Central memory CD4-positive, alpha-beta T cell (primary cell): ENCODE results near the gene SYCP2L.
"Not testable (repeated sequence)": the region's sequence is repeated elsewhere in the genome, so short reads cannot be mapped to it uniquely, and the experiment has no call there.

Experiments used
- DNase-seq: peaks from one replicate; pipeline ENCODE4 v3.0.0; 2022

The SYCP2L gene

GRCh38 chr6:10961837-10962236 is 75.0 kb downstream of the SYCP2L start:
- DNase-seq, result no peak

- DNase-seq, result no peak
Observed at GRCh38 chr6:10962673-10963072, 75.8 kb downstream of the SYCP2L start.

DNA sequence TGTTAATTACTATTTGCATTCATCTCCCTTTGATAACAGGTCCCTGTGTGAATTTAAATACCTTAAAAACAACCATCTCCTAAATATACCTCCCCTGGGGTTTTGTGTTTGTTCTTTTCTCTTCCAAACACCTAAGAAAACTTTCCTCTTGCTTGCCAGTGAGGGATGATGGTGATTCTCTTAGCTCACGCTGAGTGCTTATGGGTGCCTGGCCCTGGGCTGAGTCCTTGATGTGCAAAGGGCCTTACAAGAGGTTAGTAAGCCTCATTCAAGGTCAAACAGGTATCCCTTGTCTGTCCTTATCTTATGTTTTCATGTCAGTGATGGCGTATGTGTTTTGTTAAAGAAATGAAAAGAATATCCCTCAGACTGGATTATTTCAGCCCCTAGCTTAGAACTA is 76.3 kb downstream of the SYCP2L start:
- DNase-seq, result no peak

GRCh38 chr6:10964684-10965083 is 77.8 kb downstream of the SYCP2L start:
- no peak for DNase-seq

DNA sequence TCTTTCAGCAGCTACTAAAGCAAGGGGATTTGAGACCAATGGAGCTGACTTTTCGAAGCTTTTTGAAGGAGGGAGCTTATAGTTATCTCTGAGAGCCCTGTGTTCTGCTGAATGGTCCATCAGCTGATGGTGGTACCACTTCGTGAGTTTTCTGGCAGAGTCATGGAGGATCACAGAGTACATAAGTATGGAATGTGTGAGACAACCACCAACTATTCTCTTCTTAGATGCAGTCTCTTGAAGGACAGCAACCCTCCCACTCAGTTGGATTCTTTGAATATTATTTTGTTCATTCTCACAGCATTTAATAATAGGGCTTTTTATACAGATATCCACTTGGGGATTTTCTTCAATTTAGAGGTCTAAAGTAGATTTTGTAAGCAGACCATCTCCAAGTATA is 81.9 kb downstream of the SYCP2L start:
- no peak for DNase-seq

GRCh38 chr6:10970731-10971130 is 83.9 kb downstream of the SYCP2L start:
- no peak for DNase-seq

GRCh38 chr6:10972196-10972595 is 85.3 kb downstream of the SYCP2L start:
- no peak for DNase-seq

GRCh38 chr6:10976571-10976970 is 89.7 kb downstream of the SYCP2L start:
- no peak for DNase-seq

- no peak for DNase-seq
Observed at GRCh38 chr6:10977231-10977968, 90.5 kb downstream of the SYCP2L start.

DNA sequence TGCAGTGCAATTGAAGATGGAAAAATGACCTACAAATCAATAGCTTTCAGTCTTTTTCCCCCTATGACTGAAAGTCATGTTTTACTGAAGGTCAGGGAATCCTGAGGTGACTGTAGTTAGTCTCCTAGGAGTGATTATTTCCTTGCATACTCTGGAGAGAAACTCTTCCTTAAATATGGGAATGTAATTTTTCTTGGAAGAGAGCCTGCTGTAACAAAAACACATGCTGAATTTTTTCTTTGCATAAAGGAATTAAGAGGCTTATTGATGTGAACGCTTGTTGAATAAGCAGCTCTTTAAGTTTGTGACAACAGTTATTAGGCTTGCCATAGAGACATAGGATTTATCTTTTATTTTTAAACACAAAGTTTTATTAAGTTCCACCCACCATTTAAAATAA is 92.8 kb downstream of the SYCP2L start:
- DNase-seq, result no peak

GRCh38 chr6:10981409-10981808 is 94.6 kb downstream of the SYCP2L start:
- DNase-seq, result no peak

DNA sequence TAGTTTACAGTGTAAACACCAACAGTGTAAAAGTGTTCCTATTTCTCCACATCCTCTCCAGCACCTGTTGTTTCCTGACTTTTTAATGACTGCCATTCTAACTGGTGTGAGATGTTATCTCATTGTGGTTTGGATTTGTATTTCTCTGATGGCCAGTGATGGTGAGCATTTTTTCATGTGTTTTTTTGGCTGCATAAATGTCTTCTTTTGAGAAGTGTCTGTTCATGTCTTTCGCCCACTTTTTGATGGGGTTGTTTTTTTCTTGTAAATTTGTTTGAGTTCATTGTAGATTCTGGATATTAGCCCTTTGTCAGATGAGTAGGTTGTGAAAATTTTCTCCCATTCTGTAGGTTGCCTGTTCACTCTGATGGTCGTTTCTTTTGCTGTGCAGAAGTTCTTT is 98.1 kb downstream of the SYCP2L start:
- DNase-seq, result not testable (repeated sequence)

DNA sequence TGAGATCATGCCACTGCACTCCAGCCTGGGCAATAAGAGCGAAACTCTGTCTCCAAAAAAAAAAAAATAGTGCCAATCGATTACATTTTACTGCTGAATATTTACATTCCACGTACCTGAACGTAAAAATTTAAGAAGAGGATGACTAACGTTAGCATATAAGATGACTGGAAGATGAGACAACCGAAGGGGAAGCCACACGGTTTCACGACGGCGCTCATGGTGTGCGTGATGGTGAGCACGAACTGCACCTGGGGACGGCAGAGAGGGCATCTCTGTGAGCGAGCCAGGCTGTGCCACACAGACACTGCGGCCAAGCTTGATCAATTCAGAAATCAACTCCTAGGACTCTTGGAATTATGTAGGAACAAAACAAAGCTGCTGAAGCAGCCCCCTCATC is 102.7 kb downstream of the SYCP2L start:
- DNase-seq, result no peak

- DNase-seq, result no peak
Observed at GRCh38 chr6:10991115-10991514, 104.3 kb downstream of the SYCP2L start.

DNA sequence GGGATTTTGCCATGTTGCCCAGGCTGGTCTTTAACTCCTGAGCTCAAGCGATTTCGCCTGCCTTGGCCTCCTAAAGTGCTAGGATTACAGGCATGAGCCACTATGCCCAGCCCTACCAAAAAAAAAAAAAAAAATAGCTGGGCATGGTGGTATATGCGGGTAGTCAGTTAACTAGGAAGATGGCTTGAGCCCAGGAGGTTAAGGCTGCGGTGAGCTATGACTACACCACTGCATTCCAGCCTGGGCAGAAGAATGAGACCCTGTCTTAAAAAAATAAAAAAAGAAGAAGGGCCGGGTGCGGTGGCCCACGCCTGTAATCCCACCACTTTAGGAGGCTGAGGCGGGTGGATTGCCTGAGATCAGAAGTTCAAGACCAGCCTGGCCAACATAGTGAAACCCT is 107.0 kb downstream of the SYCP2L start:
- no peak for DNase-seq

DNA sequence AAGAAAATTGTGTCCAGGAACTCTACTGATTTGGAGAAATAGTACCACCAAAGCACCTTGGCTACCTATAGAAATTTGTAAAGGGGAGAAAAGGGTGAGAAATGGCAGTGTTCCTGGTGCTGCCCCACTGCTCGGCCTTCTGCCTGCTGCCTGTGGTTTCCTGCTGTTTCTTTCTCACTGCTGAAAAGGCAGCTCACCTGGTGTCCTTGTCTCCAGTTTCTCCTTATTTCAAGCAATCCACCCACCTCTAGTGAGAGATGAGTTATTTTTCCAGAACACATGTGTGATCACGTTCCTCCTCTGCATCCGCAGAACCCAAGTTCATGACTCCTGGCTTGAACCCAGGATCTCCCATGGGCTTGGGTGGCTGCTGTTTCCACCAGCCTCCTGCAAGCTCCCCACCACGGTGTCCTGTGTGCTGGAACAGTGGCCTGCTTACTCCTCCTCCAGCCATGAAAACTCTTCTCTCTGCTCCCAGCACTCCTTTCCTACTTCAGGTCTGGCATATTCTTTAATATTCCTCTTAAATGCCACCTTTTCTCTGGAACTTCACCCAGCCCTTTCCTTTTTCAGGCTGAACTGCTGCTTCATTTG is 108.4 kb downstream of the SYCP2L start:
- DNase-seq, result no peak

DNA sequence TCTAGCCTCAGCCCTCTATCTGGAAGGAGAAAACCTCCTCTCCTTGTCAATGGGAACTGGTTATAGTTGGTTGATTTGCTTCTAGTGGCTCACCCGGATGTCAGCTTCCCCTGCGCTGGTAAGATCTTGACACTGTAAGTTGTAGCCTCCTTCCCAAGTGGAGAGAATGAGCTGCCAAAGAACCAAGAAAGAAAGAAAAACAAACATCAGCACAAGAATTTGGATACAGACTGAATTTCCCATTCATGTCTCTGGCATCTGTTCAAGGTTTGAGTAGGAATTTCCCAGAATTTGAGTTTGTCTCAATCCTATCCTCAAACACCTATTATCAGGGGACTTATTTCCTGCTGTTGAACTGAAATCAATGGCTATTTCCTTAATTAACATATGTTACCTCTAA is 113.1 kb downstream of the SYCP2L start:
- no peak for DNase-seq

GRCh38 chr6:11002176-11002575 is 115.3 kb downstream of the SYCP2L start:
- no peak for DNase-seq

- DNase-seq, result not testable (repeated sequence)
Observed at GRCh38 chr6:11003297-11003696, 116.4 kb downstream of the SYCP2L start.

DNA sequence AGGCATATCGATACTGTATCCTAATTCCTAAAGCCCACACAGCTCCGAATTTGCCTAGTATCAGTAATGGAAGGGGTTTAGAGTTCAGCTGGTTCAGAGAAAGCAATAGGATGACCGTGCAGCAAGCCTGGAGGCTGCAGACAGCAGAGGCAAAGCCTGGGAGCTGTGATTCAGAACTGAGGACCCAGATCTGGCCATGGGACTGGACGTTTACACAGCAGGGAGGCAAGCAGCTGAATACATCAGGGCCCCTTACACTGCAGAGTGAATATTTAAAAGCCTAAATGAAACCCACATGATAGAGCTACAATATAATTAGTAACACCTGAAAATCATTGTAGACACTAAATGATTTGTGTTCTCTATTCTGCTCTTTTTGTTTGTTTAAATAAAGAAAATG is 119.2 kb downstream of the SYCP2L start:
- DNase-seq, result no peak

DNA sequence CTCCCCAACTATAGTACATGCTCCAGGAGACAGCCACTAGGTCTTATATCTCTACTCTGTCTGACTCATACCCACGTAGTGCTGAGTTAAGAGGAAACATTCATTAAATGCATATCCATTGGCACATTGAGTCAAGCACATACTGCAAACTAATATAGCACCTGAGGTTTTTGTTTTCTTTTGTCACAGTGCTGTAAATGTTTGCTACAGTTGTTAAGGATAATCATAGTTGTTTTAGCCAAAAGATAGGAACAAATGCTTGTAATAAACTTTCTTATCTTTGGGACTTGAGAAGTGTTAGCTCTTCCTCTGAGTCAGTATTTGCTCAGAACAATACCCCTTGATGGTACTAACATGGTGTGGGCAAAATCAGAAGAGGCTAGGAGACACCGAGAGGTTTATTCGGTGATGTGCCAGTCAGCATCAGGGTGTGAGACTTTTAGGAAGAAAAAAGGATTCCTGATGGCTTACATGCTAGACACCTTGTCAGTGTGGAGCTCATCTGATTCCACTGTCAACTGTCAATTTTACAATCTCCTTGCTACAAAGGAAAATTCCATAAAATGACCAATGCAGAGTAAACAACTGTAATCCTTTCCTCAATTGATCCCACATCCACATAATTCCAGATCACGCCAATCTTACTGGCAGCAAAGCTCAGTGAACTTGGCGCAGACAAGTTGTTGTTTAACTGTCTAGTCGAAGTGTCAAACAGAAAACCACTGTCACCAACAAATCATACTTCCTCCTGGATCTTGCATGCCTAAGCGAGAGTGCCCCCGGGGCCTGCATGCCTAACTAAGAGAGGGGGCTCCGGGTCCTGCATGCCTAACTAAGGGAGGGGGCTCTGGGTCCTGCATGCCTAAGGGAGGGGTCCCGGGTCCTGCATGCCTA is 121.1 kb downstream of the SYCP2L start:
- no peak for DNase-seq

- no peak for DNase-seq
Observed at GRCh38 chr6:11008821-11009220, 122.0 kb downstream of the SYCP2L start.

DNA sequence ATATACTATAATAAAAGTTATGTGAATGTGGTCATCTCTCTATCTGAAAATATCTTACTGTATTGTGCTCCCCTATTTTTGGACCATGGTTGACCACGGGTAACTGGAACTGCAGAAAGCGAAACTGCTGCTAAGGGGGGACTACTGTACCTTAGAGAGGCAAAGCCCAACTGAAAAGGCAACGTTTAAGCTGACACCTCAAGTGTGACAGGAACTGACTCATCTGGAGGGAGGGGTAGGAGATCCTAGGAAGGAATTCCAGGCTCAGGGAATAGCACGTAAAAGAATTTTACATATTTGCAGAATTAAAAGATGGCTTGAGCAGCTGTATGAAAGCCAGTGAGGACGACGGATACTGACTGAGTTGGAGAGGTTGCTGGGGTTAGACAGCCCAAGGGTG is 122.5 kb downstream of the SYCP2L start:
- no peak for DNase-seq

DNA sequence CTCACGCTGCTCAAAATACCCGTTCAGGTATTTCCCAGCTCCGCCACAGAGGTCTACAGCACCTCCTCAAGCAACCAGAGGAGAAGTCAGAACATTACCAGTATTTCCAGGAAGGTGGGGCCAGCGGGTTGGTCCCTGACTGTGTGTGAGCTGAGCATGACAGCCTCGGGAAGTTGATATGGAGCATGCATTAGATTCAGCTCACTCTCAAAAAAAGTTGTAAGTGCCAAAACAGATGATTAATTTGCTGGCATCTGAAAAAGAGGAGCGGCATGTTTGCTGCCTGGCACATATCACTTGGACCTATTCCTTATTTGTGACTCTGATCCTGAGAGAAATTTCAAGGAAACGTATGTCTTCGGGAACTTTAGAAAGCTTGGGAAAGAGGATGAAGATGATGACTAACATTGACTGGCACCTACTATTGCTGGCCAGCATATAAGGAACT is 125.0 kb downstream of the SYCP2L start:
- no peak for DNase-seq
